NOMO-1 (cell line): Measurements from ENCODE around the gene PDGFA.

ENCODE experiments used
- DNase-seq, 2 experiments: peaks; one replicate each; lab custom pipeline; 2025; ENCODE audit not compliant: unreplicated experiment in 2 of 2; lab: John Stamatoyannopoulos, UW

PDGFA gene

DNA sequence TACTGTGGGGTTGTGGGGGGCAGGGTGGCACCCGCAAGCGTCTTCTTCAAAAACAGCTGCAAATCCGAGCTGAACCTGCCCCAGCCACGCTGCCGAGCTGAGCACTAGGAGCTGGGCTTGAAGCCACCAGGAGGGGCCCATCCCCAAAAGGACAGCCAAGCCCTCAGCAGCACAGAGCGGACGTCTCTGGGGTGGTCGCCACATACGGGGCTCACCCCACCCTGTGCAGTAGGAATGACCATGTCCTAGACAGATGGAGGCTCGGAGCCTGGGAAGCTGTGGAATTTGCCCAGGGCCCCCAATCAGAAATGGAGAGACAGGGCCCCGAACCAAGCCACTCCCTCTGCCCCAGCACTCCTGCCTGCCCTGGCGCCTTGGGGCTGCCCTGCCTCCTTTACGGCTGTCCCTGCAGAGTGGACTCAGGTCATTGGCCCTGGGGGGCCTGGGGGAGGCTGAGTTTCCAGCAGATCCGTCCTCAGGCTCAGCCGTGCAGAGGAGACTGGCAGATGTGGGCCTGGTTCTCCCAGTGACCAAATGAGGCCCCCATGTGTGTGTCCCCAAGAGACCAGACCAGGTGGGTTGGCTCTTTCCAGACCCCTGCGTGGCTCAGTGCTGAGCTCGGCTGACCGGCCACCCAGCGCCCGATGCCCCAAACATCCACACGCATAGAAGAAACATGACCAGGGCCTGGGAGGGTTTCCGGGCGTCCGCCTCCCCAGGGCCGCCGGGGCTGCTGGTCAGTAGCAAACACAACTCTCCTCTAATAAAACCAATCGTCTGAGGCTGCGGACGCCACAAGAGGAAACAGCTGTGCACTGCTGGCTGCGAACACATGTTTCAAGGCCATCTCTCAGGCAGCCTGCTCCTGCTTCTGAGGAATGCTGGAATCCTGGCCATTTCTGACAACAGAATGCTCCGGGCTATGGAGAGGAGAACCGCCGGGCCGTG lies 54.9 kb downstream of the PDGFA start:
- no peak for DNase-seq

DNA sequence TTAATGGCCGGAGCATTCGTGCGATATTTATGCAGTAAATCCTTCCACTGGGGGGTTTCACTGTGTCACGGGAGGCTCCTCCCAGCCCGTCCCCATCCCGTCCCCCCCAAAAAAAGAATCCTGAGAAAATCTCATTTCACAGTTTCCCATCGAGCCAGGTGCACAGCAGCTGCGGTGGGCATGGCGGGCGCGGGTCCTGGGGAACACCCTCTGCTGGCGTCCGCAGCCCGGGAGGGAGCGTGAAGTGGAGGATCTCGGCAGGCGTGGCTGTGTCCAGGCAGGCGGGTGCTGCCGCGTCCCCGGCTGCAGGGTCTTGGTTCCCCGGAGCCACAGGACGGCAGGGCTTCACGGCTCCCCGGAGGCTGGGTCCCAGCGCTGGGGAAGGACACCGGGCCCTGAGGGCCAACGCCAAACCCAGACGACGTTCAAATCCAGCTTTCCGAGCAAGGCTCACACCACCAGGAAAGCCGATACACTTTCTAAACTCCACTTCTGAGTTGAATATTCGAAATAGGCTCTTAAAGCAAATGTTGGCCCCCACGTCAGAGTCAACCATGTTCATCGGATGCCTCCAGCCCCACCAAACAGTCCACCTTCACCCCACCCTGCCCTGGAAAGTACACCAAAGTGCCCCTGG lies 55.7 kb downstream of the PDGFA start:
- DNase-seq = no peak

DNA sequence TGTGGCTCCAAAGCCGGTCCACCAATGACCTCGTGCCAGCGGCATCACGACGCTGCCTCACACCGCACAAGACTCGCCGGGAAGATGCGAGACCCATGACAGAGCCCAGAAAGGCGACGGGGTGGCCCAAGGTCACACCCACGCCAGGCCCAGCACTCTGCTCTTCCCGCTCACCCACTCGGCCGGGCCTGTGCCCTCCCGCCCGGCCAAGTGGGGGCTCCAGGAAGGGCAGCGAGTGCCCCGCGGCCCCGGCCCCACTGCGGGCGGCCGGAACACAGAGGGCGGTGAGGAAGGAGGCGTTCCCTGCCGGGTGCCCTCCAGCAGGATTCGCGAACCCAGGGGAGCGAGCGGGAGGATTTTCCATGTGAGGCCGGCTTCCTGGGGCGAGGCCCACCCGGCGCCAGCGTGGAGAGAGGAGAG lies 56.3 kb downstream of the PDGFA start:
- DNase-seq = no peak

DNA sequence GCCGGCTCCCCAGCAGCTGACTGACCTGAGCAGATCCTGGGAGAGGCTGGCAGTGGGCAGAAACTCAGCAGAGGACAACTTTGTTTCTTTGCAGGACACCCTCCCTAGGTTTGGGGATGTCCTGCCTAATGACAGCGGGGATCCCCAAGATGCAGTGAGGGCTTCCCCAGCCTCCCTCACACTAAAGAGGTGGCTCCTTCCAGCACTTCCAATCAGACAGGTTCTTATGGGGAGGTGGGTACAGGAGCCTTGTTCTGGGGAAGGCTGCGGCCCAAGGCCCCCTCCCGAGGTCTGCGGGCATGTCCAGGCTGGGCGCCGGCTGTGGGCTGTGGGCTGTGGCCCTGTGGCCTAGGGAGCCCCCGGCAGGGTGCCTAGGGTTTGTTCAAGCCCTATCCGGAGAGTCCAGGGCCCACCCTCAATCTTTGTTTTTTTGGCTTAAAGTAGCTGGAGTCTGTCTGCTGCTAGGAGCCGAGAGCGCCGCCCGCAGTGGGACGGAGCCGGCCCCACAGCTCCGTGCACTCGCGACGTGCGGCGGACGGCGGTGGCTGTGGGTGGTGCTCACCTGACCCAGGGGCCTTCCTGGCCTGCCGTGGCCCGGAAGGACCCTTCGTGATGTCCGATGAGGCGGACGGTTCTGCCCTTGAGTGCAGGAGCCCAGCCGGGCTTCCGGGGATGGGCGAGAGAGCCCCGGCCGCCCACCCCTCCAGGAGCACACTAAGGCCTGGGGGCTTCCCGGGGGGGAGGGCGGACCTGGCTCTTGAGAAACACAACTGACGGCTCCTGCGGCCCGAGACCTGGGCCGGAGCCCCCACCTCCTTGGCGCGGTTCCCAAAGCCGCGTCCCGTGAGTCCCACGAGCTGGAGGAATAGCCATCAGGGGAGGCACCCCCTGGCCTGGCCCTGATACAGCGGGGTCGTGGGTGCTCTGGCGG lies 57.2 kb downstream of the PDGFA start:
- DNase-seq = no peak

DNA sequence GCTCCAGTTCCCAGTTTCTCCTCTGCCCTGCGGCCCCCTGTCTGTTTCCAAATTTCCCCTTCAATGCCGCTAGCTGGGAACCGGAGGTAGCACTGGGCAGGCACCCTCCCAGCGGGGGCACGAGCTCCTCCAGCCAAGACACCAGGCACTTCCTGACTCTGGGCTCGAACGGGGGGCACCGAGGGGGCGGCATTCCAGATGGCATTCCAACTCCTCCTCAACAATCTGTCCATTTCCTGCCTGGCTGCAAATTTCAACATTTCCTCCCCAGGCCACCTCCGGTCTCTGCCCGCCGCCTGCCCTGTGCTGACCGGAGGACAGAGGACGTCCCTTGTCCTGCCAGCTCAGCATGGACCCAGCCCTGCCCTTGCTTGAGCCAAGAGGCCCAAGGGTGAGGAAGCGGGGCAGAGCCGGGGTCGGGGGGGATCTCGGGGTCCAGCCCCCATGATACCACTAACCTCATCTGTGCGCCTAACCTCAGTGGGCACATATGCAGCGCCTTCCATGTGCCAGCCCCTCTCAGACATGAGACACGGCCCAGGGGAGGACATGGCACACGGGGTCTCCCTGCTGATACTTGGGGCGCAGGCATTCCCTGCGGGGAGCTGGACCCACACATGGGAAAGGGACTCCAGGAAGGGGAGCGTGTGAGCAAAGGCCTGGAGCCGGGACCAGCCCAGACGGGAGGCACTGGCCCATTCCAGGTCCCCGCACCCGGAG lies 58.0 kb downstream of the PDGFA start:
- no peak for DNase-seq

DNA sequence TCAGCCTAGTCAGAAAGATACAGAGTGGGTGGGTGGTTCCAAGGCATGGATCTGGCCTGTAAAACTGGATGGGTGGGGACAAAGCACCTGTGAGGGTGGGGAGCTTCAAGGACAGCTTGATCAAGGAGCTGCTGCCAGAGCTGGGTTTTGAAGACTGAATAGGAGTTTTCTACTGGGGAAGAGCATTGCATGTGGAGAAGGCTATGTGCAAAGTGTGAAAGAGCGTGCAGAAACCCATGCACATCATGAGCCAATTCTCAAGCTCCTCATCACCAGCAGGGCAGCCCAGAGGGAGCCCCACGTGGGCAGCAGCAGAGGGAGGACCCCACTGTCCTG lies 58.6 kb downstream of the PDGFA start:
- DNase-seq = no peak

DNA sequence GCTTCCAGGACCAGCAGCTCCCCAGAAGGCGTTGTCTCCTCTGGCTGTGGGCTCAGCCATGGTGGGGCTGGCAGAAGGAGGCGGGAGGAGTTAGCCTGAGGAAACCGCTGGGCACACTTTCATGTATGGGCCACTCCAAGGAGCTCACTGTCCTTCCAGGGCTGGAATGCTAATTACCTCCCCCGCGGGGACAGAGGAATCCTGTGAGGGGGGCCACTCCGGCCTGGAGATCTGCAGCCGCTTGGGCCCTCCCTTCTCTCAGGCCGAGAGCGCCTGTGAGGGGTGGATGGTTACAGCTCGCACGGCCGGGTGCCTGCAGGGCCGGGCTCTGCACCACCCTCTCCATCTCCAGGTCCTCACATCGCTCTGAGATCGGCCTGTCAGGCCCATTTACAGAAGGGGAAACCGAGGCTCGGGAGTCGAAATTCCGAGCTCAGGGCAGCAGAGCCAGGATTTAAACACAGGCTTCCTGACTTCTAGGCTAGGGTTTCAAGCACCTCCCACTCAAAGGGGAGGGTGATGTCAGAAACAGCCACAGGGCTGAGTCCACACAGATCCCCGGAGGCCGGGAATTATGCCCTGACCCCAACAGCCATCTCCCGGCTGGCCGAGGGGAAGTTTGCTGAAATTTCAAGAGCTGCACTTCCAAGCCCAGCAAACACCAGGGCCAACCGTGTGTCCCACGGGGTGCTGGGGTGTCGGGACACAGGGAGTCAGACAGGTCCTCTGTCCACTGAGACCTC lies 59.1 kb downstream of the PDGFA start:
- no peak for DNase-seq

DNA sequence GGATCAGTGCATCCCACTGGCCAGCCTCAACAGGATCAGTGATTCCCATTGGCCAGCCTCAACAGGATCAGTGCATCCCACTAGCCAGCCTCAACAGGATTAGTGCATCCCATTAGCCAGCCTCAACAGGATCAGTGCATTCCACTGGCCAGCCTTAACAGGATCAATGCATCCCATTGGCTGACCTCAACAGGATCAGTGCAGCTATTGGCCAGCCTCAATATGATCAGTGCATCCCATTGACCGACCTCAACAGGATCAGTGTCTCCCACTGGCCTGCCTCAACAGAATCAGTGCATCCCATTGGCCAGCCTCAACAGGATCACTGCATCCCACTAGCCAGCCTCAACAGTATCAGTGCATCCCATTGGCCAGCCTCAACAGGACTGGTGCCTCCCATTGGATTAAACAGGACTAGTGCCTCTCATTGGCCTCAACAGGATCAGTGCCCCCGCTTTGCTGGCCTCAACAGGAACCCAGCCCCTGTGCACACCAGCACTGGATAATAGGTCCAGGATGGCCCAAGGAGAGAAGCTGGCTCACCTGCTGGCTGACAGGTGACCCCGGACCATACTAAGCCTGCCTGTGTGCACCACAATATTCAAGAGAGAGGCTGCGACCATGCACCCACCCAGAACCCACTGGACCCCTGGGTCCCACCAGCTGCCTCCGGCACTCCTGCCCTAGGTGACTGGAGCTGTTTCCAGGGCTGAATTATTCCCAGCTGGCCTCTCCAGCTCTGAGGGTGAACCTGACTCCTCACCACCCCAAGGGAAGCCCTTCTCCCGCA lies 59.9 kb downstream of the PDGFA start:
- DNase-seq = no peak

DNA sequence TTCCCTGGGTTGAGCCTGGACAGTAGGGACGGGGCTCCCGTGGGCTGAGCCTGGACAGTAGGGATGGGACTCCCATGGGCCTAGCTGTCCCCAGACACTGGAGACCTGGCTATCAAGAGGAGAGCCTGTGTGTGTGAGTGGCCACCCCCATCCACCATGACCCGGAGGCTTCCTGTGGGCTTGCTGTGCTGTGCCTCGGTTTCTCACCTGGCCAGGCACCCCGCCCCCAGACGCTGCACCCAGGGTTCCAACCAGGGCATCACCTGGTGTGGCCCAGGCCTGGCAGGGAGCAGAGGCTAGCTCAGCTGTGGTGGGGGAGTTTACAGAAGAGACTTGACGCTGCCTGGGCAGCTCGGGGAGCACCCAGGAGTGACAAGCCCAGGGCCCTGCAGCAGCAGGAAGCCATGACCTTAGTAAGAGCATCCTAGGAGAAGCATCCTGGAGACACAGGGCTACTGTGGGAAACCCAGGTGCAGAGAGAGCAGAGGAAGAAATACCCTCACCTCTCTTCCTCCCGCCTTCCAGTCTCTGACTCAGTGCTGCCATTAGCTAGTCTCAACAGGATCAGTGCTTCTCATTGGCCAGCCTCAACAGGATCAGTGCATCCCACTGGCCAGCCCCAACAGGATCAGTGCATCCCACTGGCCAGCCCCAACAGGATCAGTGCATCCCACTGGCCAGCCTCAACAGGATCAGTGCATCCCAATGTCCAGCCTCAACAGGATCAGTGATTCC lies 61.0 kb downstream of the PDGFA start:
- DNase-seq = no peak

DNA sequence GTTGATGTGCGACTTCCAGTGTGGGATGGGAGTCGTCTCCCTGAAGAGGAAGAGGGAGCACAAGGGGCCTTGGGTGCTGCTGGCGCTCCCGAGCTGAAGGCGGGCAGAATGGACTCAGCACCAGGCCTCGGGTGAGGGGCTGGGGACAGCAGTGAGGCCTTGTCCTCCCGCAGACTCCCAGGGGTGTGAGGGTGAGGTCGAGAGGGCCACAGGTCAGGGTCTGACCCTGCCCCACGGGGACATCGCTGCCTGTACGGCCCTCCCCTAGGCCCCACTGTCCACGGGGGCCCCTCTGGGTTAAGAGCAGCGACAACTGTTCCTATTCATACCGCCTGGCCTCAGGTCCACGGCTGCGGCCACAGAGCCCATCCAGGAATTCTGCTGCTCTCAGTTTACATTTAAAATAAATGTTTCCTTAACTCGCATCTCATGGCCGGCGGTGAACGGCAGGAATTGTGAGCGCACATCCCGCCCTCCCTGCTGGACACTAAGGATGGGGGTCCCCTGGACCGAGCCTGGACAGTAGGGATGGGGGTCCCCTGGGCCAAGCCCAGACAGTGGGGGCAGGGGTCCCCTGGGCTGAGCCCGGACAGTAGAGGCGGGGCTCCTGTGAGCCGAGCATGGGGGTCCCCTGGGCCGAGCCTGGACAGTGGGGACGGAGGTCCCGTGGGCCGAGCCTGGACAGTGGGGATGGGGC lies 61.7 kb downstream of the PDGFA start:
- DNase-seq = no peak

DNA sequence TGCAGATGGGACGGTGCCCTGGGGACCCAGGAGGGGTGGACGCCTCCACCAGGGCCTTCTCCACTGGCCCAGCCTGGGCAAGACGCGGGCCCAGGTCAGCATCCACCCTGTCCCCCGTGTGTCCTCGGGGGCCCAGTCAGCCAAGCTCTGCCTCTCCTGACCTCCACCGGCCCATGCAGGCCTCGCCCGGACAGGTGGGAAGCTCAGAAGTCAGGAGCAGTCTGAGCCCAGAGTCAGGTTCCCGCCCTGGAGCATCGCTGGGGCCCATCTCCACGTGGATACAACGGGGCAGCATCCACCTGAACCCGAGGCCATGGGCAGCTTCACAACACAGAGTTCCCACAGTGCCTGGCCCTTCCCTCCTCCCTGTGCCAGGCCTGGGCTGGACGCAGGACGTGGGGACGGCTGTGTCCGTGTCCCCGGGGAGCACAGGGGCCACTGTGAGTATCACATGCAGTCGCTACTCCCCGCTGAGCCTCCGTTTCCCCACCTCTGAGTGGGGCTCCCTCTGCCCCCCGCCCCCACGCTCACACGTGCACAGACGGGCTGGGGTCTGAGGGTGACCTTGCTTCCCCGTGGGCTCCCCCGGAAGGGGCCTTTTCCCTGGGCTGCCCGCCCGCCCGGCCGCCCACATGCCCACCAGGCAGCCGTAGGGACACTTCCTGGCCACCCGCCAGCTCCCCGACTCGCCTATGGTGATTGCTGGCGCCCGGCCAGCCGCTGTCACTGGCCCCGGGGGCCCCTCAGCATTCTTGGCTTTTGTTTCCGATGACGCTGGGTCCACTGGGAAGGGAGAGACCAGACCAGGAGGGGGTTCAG lies 64.3 kb downstream of the PDGFA start:
- no peak for DNase-seq

DNA sequence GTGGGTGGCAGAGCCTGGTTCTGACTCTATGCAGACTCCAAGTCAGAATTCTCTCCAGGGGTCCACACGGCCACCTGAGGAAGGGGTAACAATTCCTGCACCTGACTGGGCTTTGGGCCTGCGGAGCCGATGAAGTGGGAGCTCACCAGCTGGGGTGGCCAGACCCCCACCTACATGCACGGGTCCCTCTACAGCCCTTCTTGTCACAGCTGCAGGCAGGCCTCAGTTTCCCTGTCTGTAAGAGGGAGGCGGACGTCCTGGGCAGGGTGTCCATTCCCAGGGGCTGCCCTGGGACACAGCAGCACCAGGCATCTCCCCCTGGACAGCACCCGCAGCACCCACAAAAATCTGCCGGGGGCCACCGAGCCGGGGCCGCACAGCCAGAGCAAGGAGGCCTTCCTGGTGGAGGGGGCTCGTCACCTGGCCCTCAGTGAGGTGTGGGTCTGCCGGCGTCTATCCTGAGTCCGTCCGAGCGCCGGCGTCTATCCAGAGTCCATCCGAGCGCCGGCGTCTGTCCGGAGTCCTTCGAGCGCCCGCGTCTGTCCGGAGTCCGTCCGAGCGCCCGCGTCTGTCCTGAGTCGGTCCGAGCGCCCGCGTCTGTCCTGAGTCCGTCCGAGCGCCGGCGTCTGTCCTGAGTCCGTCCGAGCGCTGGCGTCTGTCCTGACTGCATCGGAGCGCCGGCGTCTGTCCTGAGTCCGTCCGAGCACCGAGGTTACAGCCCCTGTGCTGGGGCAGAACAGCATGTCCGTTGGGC lies 65.1 kb downstream of the PDGFA start:
- DNase-seq = no peak

DNA sequence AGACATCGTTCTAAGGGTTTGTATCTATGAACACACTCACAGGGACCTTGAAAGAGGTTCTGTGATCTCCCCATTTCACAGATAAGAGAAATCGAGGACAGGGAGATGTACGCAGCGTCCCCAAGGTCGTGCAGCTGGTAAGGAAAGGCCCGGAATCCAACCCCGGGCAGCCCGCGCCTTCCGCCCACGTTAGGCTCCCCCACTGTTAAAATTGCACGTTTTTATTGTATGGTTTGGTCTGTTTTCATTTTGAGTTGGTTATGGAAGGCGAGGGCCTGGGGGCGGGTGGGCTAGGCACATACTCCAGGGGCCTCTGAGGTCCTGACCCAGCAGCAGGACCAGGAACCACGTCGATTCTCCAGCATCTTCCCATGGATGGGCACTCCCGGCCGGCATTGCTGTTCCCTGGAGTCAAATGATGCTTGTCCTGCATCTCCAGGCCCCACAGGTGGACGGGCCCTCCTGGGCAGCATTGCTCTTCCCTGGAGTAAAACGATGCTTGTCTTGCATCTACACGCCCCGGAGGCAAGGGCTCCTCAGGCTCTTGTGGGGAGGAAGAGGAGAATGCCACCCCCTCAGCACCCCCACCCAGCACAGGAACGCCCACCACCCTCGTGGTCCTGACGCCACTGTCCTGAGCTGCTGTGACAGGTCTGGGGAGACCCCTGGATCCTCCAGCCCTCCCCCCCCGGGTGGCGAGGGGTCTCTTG lies 65.9 kb downstream of the PDGFA start:
- DNase-seq = no peak

DNA sequence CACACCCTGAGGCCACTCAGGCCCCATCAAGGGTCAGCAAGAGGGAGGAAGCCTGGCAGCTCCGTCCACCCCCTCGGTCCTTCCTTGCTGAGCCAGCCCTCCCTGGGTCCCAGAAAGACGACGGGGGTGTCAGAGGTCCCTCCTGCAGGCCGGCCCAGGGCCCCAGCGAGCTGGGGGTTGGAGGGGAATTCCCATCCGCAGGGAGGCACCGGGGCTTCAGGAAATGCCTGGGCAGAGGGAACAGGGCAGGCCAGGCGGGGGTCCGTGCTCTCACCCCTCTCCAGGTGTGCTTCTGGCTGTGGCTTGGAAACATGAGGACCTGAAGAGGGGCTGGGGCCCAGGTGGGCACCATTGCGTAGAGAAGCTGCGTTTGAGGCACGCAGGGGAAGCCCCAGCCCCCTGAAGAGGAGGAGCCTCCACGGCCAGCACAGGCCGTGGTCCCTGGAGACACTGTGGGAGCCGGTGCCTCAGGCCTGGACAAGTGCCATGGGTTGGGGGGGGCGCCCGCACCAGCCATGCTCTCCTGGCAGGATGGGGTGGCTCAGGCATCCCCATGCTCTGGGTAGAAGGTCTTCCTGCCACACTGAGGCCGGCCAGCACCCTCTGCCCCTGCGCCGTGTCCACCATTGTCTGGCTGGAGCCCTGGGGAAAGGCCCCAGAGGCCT lies 66.7 kb downstream of the PDGFA start:
- DNase-seq = no peak

DNA sequence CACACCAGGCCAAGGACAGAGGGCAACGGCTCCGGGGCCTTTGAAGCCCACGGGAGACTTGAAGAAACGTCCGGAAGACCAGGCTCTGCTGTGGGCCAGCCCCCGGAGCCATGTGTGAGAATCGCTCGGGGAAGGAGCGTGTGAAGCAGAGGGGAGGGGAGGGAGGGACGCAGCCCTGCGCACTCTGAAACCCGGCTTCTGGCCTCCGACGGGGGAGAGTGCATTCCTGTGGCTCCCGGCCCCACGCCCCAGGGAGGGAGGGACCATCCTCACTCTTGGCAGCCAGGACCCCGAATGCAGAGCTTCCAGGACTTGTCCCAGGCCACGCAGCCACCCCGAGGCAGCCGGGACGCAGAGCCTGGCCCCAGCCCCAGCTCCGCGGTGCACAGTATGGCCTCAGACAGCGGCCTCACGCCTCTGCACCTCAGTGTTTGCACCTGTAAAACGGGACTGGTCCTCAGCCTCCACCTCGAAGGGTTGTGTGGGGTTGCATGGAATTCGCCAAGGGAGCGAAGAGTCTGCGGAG lies 67.4 kb downstream of the PDGFA start:
- no peak for DNase-seq
